Left cardiac atrium (tissue), 4 donors: ENCODE data around the gene SRGAP1. TPM values are rescaled to one million over a fixed set of nuclear protein-coding genes. Genes with fewer than 3 reads are reported as not detected.
A peak's percentile ranks its signal among the peaks of the same experiment; 100 is the strongest.
"Not testable (repeated sequence)": the region's sequence is repeated elsewhere in the genome, so short reads cannot be mapped to it uniquely, and the experiment has no call there.

Experiments used
- ATAC-seq, 2 donors: fragments of 200-7000 bp; cut with Tn5 transposase; one replicate each; pipeline ENCODE4 v1.9.1; 2020; ENCODE audit warnings: mild to moderate bottlenecking in 2 of 2, moderate library complexity in 2 of 2
- DNase-seq: peaks from one replicate; pipeline ENCODE4 v3.0.0-alpha.2; 2020
- intact Hi-C, 2 donors: fragments of 100-400 bp; cut with DNase I; formaldehyde crosslinking; loops; one replicate each; pipeline versions ENCODE4 v1.14.1 to v1.15.1; 2022 to 2023
- total RNA-seq, 2 donors: library from RNA; stranded (reverse); fragmentation: NEBNext Ultra II Directional; extraction: Animal tissue kit (Norgen Biotek cat#: 25700); gene quantifications; one replicate each; pipeline ENCODE4 v1.2.1, GENCODE V29; 2021
- donor health status: DM: no; HTN: yes; CAD: no.
- donor health status: DM: no; HTN: yes; CAD: no; lungs with severe emphysema.
- donor health status: DM: yes; HTN: yes; CAD: no.
- donor health status: Dilated cardiomyopathy.

Gene SRGAP1
- total RNA-seq, 2 donors from 2014 or later, result 4.3 to 5.5 TPM

- no peak for DNase-seq
- ATAC-seq, result peak; percentile 80 to 82
- intact Hi-C loops, result loop anchor here (2.0 to 10.0 kb wide), 3 partner anchors 74 to 339 kb away; partner anchors contain the start of gene SRGAP1 (in 1 of the 2)
Observed at GRCh38 chr12:64180951-64181350, 336.5 kb downstream of the SRGAP1 start.

- DNase-seq (peak; percentile 47), ATAC-seq (peak; percentile 92 to 94)
- intact Hi-C loops, result loop anchor here (2.0 to 10.0 kb wide), 3 partner anchors 73 to 339 kb away; partner anchors contain the start of gene SRGAP1 (in 1 of the 2)
Observed at GRCh38 chr12:64181430-64182291, 337.2 kb downstream of the SRGAP1 start.

GRCh38 chr12:64184216-64184615, 339.7 kb downstream of the SRGAP1 start:
- DNase-seq, result no peak
- no peak for ATAC-seq
- intact Hi-C loops, result loop anchor here (5.0 to 10.0 kb wide), 2 partner anchors 71 to 342 kb away; partner anchors contain the start of gene SRGAP1 (in 1 of the 2)

- intact Hi-C loops, result loop anchor here in 1 of 2 donors (10.0 kb wide), 1 partner anchor 68 kb away; no protein-coding TSS in a partner anchor
- ATAC-seq (no peak), DNase-seq (no peak)
Observed at GRCh38 chr12:64186789-64187188, 342.3 kb downstream of the SRGAP1 start.

GRCh38 chr12:64187370-64187769, 342.9 kb downstream of the SRGAP1 start:
- intact Hi-C loops, result loop anchor here in 1 of 2 donors (10.0 kb wide), 1 partner anchor 67 kb away; no protein-coding TSS in a partner anchor
- ATAC-seq (no peak), DNase-seq (no peak)

- DNase-seq, result no peak
- intact Hi-C loops, result loop anchor here in 1 of 2 donors (10.0 kb wide), 1 partner anchor 67 kb away; no protein-coding TSS in a partner anchor
- no peak for ATAC-seq
Observed at GRCh38 chr12:64187794-64188193, 343.3 kb downstream of the SRGAP1 start.

GRCh38 chr12:64189530-64189929, 345.0 kb downstream of the SRGAP1 start:
- ATAC-seq (no peak), DNase-seq (no peak)
- intact Hi-C loops, result loop anchor here in 1 of 2 donors (10.0 kb wide), 1 partner anchor 65 kb away; no protein-coding TSS in a partner anchor

GRCh38 chr12:64190140-64190539, 345.6 kb downstream of the SRGAP1 start:
- DNase-seq, result no peak
- ATAC-seq, result no peak
- intact Hi-C loops, result no loop called here

- intact Hi-C loops, result no loop called here
- no peak for DNase-seq
- no peak for ATAC-seq
Observed at GRCh38 chr12:64192644-64193444, 348.3 kb downstream of the SRGAP1 start.

- intact Hi-C loops, result no loop called here
- DNase-seq (no peak), ATAC-seq (peak in 1 of 2 donors; percentile 49)
Observed at GRCh38 chr12:64193931-64194330, 349.4 kb downstream of the SRGAP1 start.

GRCh38 chr12:64194333-64195149, 350.0 kb downstream of the SRGAP1 start:
- peak in 1 of 2 donors; percentile 74 for ATAC-seq
- DNase-seq, result no peak
- intact Hi-C loops, result no loop called here

GRCh38 chr12:64195841-64196240, 351.3 kb downstream of the SRGAP1 start:
- DNase-seq, intact Hi-C loops, ATAC-seq: not testable (repeated sequence)

GRCh38 chr12:64203036-64203435, 358.5 kb downstream of the SRGAP1 start:
- intact Hi-C loops, result no loop called here
- DNase-seq (no peak), ATAC-seq (no peak)

GRCh38 chr12:64203775-64204174, 359.3 kb downstream of the SRGAP1 start:
- ATAC-seq (no peak), DNase-seq (no peak)
- intact Hi-C loops, result no loop called here

- DNase-seq, result no peak
- intact Hi-C loops, result no loop called here
- ATAC-seq, result no peak
Observed at GRCh38 chr12:64205542-64205941, 361.0 kb downstream of the SRGAP1 start.

GRCh38 chr12:64207453-64207852, 363.0 kb downstream of the SRGAP1 start:
- ATAC-seq, result no peak
- intact Hi-C loops, result no loop called here
- DNase-seq, result no peak
